HG02852 (cell line): Measurements from ENCODE around the gene TMEM239.
"Not testable (repeated sequence)": the region's sequence is repeated elsewhere in the genome, so short reads cannot be mapped to it uniquely, and the experiment has no call there.

ENCODE experiments used
- ATAC-seq: cut with Tn5 transposase; IDR thresholded peaks from one replicate; pipeline ENCODE4 v1.9.1; 2021; ENCODE audit warnings: mild to moderate bottlenecking, moderate library complexity; ENCODE audit not compliant: unreplicated experiment

TMEM239 gene

GRCh38 chr20:2799688-2800520 lies 16.3 kb upstream of the TMEM239 start:
- no peak for ATAC-seq

GRCh38 chr20:2800521-2801285 lies 15.5 kb upstream of the TMEM239 start, which contains the start of gene CPXM1:
Gene CPXM1 (minus strand): TSS chr20:2800627. CDS start chr20:2800572, 55 bp downstream.
- no peak for ATAC-seq

DNA sequence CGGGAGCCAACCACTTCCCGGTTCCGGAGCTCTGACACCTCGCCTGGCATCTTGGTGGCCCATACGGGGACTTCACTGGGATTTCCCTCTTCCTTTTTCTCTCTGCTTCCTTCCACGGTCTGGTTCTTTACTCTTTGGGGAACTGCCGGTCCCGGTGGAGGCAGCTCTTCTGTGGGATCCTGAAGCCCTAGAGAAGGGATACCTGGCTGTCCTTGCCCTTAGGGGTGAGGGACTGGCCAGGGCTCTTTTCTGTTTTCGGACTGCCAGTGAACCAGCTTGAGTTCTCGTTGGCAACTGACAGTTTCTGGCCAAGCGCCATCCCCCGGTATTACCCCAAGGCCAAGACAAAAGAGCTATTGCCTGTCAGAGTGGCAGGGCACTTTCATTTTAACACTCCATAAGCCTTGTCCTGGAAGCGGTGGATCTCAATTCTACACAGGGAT lies 14.9 kb upstream of the TMEM239 start:
- ATAC-seq: no peak

DNA sequence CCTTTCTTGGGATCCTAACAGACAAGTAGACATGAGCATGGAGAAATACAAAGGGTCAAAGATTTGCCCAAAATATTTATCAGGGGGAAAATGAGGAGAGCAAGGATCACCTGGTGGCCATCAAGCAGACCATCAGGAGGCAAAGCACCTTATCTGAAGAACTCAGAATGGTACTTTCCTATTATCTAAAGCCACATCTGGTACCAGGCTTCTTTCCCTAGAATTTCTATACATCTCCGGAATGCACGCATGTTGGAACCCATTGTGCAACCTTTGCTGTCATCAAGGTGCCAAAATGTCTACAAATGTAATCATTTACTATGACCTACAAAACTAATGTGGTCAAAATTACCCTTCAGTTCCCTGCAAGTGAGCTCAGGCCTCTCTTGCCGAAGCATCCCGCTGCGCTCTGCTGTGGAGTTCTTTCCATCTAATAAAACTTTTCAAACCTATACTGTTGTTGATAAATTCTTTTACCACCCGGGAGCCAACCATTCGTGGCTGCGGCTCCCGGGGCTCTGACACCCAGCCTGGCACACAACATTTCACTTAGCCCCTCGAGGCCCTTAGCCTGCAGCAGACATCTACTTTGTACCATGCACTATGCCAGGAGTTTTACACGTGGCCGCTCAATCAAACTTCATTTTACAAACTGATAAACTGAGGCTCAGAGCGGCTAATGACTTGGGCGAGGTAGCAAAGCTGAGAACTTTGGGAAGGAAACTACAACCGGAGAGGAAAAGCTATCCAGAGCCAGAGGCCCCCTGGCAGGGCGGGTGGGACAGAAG lies 11.9 kb upstream of the TMEM239 start:
- ATAC-seq: no peak

GRCh38 chr20:2804852-2805688 lies 11.1 kb upstream of the TMEM239 start:
- ATAC-seq: no peak

- no peak for ATAC-seq
These were observed 10.3 kb upstream of the TMEM239 start for GRCh38 chr20:2805689-2806350.

- ATAC-seq: no peak
These were observed 9.8 kb upstream of the TMEM239 start for GRCh38 chr20:2806351-2806701.

GRCh38 chr20:2807019-2807418 lies 9.1 kb upstream of the TMEM239 start:
- ATAC-seq: no peak

GRCh38 chr20:2807929-2808328 lies 8.2 kb upstream of the TMEM239 start:
- not testable (repeated sequence) for ATAC-seq

GRCh38 chr20:2809690-2810089 lies 6.5 kb upstream of the TMEM239 start:
- no peak for ATAC-seq

- ATAC-seq: no peak
These were observed 4.0 kb upstream of the TMEM239 start for GRCh38 chr20:2812189-2812588.

- ATAC-seq: no peak
These were observed 2.1 kb upstream of the TMEM239 start for GRCh38 chr20:2814076-2814475.

GRCh38 chr20:2814587-2815051 lies 1.5 kb upstream of the TMEM239 start, which contains the start of gene C20orf141:
Gene C20orf141 (plus strand): TSS chr20:2814987. CDS start chr20:2815185, 198 bp downstream.
- no peak for ATAC-seq

DNA sequence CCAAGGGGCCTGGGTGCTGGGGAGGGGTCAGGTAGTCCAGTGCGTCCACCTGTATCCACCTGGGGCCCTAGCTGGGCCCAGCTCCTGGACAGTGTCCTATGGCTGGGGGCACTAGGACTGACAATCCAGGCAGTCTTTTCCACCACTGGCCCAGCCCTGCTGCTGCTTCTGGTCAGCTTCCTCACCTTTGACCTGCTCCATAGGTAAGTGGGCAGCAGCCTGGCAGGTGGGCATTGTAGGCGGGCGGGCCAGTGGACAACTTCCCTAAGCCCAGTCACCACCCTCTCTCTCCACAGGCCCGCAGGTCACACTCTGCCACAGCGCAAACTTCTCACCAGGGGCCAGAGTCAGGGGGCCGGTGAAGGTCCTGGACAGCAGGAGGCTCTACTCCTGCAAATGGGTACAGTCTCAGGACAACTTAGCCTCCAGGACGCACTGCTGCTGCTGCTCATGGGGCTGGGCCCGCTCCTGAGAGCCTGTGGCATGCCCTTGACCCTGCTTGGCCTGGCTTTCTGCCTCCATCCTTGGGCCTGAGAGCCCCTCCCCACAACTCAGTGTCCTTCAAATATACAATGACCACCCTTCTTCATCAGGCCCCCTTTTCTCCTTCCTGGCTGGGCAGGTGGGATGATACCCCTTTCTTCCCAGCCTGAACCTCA lies 793 bp upstream of the TMEM239 start:
- ATAC-seq: no peak

- ATAC-seq: no peak
These were observed 598 bp downstream of the TMEM239 start for GRCh38 chr20:2816583-2817340.

DNA sequence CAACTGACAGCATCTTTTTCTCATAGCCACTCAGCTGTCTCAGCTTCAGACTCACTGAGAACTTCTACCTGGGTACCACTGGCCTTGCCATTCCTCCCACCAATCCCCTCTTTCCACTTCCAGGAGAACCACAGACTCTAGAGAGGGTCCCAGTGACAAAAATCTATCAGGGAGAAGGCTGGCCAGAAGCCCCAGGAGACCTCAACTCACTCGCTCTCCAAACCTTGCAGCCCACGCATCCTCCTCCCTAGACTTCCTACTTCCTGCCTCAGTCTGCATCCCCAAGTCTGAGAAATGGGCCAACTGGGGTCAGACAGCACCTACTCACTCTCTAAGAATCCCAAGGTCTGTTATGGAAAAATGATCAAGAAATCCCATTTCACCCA lies 1.2 kb downstream of the TMEM239 start:
- no peak for ATAC-seq

DNA sequence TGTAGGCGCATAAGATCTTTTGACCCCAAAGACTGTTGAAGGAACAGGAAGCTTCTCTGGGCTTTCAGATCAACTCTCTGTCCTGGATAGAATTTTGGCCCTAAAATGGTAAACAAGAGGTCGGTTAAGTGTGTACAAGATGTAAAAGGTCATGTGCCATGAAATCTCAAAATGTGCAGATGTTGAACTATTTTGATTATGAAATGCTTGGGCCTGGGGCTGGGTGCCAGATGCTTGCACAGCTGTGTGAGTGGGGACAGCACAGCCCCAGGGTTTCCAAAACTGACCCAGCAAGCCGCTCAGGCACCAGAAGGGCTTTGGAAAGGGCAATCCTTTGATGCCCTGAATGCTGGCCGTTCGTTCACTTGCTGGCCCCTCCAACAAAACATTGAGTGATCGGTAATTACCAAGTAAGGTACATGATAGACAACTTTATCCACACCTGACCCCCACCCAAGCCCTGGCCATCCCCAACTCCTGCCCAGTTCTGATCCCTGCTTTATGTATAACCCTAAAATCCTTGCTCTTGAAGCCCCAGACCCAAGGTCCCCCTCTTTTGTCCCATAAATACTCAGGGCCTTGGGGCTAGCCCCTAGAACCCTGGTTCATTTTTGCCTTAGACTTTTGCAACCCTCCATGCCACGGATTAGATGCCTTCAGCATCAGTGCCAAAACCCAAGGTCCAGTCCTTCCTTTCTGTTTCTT lies 1.9 kb downstream of the TMEM239 start:
- ATAC-seq: no peak
